Fibroblast of villous mesenchyme (primary cell): ENCODE data around the gene CFAP45. TPM values are rescaled to one million over a fixed set of nuclear protein-coding genes. Genes with fewer than 3 reads are reported as not detected.
A peak's percentile ranks its signal among the peaks of the same experiment; 100 is the strongest.

Source experiments
- DNase-seq: peaks from one replicate; pipeline ENCODE4 v3.0.0-alpha.2; 2010; ENCODE audit warnings: low read depth
- H3K4me3 ChIP-seq: 2 replicates; pipeline ENCODE4 v1.5.1; 2011; ENCODE audit warnings: low read depth, mild to moderate bottlenecking, low read length
- CTCF ChIP-seq: IDR thresholded peaks from 2 replicates; pipeline ENCODE4 v1.5.1; 2012; ENCODE audit warnings: low read depth, mild to moderate bottlenecking, low read length; ENCODE audit not compliant: insufficient read depth
- total RNA-seq: library from RNA; depleted of rRNA; stranded (reverse); fragments of >200 nt; gene quantifications from 2 replicates; pipeline ENCODE4 v1.2.3, GENCODE V29; 2012

The CFAP45 gene
- total RNA-seq, 1 donor: 0.43 TPM

GRCh38 chr1:159891275-159892157 lies 8.4 kb downstream of the CFAP45 start:
- peak; percentile 99 for TF ChIP-seq CTCF
- H3K4me3 ChIP-seq: no peak overlapping the region
- peak; percentile 89 for DNase-seq

GRCh38 chr1:159890390-159890789 lies 9.6 kb downstream of the CFAP45 start:
- no peak overlapping the region for H3K4me3 ChIP-seq
- TF ChIP-seq CTCF: no peak
- DNase-seq: no peak

GRCh38 chr1:159889821-159890252 lies 10.1 kb downstream of the CFAP45 start:
- TF ChIP-seq CTCF: no peak

GRCh38 chr1:159889202-159889601 lies 10.8 kb downstream of the CFAP45 start:
- TF ChIP-seq CTCF: no peak
- no peak for DNase-seq
- no peak overlapping the region for H3K4me3 ChIP-seq

More at GRCh38 chr1:159889821-159890252, 10.1 kb downstream of the CFAP45 start:
- H3K4me3 ChIP-seq: no peak overlapping the region
- peak; percentile 88 for DNase-seq

- DNase-seq: no peak
- TF ChIP-seq CTCF: no peak
- H3K4me3 ChIP-seq: no peak overlapping the region
Measured at GRCh38 chr1:159884296-159884695, 15.7 kb downstream of the CFAP45 start.

- TF ChIP-seq CTCF: no peak
- DNase-seq: no peak
- no peak overlapping the region for H3K4me3 ChIP-seq
Measured at GRCh38 chr1:159883134-159883533, 16.8 kb downstream of the CFAP45 start.
